Mucosa of stomach (tissue), 1 donor: ENCODE results near the gene C8A.

Source experiments
- H3K27me3 ChIP-seq: one replicate; pipeline ENCODE4 v1.7.0; 2013; ENCODE audit warnings: mild to moderate bottlenecking, low read length; ENCODE audit not compliant: control insufficient read depth, insufficient read depth
- H3K36me3 ChIP-seq: one replicate; pipeline ENCODE4 v1.7.0; 2013; ENCODE audit warnings: low read length; ENCODE audit not compliant: control insufficient read depth, insufficient read depth
- H3K4me1 ChIP-seq: one replicate; pipeline ENCODE4 v1.7.0; 2013; ENCODE audit warnings: mild to moderate bottlenecking, low read length; ENCODE audit not compliant: control insufficient read depth, insufficient read depth
- H3K4me3 ChIP-seq: one replicate; pipeline ENCODE4 v1.7.0; 2013; ENCODE audit warnings: low read length
- H3K9ac ChIP-seq: one replicate; pipeline ENCODE4 v1.7.0; 2013; ENCODE audit warnings: mild to moderate bottlenecking, low read length, moderate library complexity
- H3K9me3 ChIP-seq: one replicate; pipeline ENCODE4 v1.7.0; 2013; ENCODE audit warnings: mild to moderate bottlenecking, low read length, moderate library complexity; ENCODE audit not compliant: control insufficient read depth
- donor health status: Pancreatic carcinoma.

Gene C8A

DNA sequence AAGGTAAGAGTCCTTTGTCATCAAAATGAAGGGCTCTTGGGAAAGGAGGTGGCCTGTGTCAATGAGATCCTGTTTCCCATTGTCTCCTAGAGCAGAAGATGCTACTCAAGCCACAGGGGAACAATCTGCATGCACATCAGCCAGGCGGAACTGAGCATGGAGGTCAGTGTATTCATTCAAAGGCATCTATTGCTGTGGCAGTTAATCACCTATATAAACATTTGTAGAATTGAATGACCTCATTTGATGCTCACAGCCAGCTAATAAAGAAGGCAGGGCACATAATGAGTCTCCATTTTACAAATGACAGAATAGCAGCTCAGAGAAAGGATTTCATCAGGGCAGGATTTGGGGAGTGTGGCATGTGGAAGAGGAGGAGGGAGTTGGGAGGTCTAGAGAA is 29.7 kb upstream of the C8A start:
- no peaks in the 10 kb centered on the region for H3K27me3 ChIP-seq

GRCh38 chr1:56825436-56825835 is 29.2 kb upstream of the C8A start:
- H3K9me3 ChIP-seq, result no peaks in the 10 kb centered on the region
- no peak overlapping the region for H3K4me3 ChIP-seq
- no peak overlapping the region for H3K9ac ChIP-seq
- H3K36me3 ChIP-seq, result no peaks in the 10 kb centered on the region
- H3K4me1 ChIP-seq, result peaks cover 13% of the 10 kb centered on the region
- H3K27me3 ChIP-seq, result no peaks in the 10 kb centered on the region

More for the DNA sequence above, 29.7 kb upstream of the C8A start:
- H3K9me3 ChIP-seq, result no peaks in the 10 kb centered on the region
- H3K4me1 ChIP-seq, result peaks cover 16% of the 10 kb centered on the region
- H3K4me3 ChIP-seq, result no peak overlapping the region
- no peak overlapping the region for H3K9ac ChIP-seq
- no peaks in the 10 kb centered on the region for H3K36me3 ChIP-seq

DNA sequence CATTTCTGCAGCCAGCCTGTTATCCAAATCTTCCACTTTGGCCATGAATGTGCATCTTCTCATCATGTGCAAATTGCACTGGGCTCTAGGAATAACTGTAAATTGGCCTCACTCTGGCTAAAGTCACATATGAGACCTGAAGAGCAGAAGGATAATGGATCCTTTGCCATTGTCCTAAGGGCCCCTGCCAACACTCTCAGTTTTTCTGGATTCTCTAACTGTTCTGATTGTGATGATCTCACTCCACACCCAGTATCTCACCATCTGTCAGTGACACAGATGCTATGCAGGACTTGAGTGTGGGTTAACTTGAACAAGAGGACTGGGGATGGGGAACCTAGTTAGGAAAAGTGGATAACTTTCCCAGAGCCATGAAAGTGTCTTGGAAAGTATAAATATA is 26.9 kb upstream of the C8A start:
- H3K9me3 ChIP-seq, result no peaks in the 10 kb centered on the region
- no peak overlapping the region for H3K4me3 ChIP-seq
- no peak overlapping the region for H3K9ac ChIP-seq
- no peaks in the 10 kb centered on the region for H3K36me3 ChIP-seq
- H3K4me1 ChIP-seq, result no peaks in the 10 kb centered on the region
- H3K27me3 ChIP-seq, result peaks cover 7% of the 10 kb centered on the region

GRCh38 chr1:56830052-56830451 is 24.5 kb upstream of the C8A start:
- Histone ChIP-seq H3K9me3 (no peaks in the 10 kb centered on the region), H3K4me1 (no peaks in the 10 kb centered on the region), H3K27me3 (peaks cover 10% of the 10 kb centered on the region), H3K9ac (no peak overlapping the region), H3K4me3 (no peak overlapping the region), H3K36me3 (no peaks in the 10 kb centered on the region)

GRCh38 chr1:56831871-56832693 is 22.5 kb upstream of the C8A start:
- Histone ChIP-seq H3K9me3 (no peaks in the 10 kb centered on the region), H3K4me3 (no peak overlapping the region), H3K27me3 (peaks cover 10% of the 10 kb centered on the region), H3K9ac (no peak overlapping the region), H3K4me1 (no peaks in the 10 kb centered on the region), H3K36me3 (no peaks in the 10 kb centered on the region)

- Histone ChIP-seq H3K4me3 (no peak overlapping the region), H3K4me1 (no peaks in the 10 kb centered on the region), H3K36me3 (no peaks in the 10 kb centered on the region), H3K9ac (no peak overlapping the region), H3K9me3 (no peaks in the 10 kb centered on the region), H3K27me3 (peaks cover 10% of the 10 kb centered on the region)
Measured at GRCh38 chr1:56833088-56833487, 21.5 kb upstream of the C8A start.

- Histone ChIP-seq H3K4me1 (no peaks in the 10 kb centered on the region), H3K4me3 (no peak overlapping the region), H3K9me3 (no peaks in the 10 kb centered on the region), H3K27me3 (peaks cover 10% of the 10 kb centered on the region), H3K36me3 (no peaks in the 10 kb centered on the region), H3K9ac (no peak overlapping the region)
Measured at GRCh38 chr1:56834137-56834900, 20.3 kb upstream of the C8A start.

DNA sequence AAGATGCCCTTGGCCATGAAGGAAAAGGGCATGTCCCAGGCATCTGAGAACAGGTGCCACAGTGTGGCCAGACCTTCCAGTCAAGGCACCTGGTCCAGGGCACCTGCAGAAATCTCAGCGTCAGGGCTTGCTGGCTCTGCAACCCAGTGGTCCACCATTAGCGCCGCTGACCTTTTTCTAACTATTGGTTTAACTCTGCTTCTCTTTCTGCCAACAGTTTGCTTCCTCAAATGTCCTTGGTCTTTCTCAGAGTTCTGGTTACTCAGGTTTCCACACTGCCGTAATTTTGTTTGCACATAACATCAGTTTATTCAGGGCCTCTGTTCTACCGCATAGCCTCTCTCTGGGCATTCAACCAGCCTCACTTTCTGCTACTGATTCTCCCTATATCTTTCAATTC is 18.9 kb upstream of the C8A start:
- peaks cover 10% of the 10 kb centered on the region for H3K27me3 ChIP-seq
- no peaks in the 10 kb centered on the region for H3K9me3 ChIP-seq
- H3K4me3 ChIP-seq, result no peak overlapping the region
- H3K4me1 ChIP-seq, result no peaks in the 10 kb centered on the region
- H3K9ac ChIP-seq, result no peak overlapping the region
- no peaks in the 10 kb centered on the region for H3K36me3 ChIP-seq

DNA sequence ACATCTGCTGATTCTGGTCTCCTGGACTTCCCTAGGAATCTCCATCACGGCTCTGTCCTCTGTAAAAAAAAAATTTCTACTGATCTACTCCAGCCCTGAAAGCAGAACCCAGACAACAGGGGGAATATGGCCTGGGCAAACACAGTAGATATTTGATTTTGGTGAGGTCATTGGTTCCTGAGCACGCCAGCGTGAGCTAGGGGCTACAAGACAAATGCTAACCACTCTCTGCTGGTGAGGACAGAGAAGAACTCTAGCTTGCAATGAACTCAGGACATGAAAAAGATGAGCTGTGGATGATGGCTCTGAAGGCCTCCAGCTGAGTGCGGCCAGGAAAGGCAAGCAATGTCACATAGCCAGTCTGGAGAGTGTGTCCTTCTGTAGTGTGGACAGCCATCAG is 18.2 kb upstream of the C8A start:
- H3K9ac ChIP-seq, result no peak overlapping the region
- H3K9me3 ChIP-seq, result no peaks in the 10 kb centered on the region
- peaks cover 6% of the 10 kb centered on the region for H3K27me3 ChIP-seq
- no peaks in the 10 kb centered on the region for H3K4me1 ChIP-seq
- no peaks in the 10 kb centered on the region for H3K36me3 ChIP-seq
- no peak overlapping the region for H3K4me3 ChIP-seq

GRCh38 chr1:56837244-56837939 is 17.2 kb upstream of the C8A start:
- H3K9ac ChIP-seq, result no peak overlapping the region
- no peak overlapping the region for H3K4me3 ChIP-seq
- H3K27me3 ChIP-seq, result peaks cover 3% of the 10 kb centered on the region

DNA sequence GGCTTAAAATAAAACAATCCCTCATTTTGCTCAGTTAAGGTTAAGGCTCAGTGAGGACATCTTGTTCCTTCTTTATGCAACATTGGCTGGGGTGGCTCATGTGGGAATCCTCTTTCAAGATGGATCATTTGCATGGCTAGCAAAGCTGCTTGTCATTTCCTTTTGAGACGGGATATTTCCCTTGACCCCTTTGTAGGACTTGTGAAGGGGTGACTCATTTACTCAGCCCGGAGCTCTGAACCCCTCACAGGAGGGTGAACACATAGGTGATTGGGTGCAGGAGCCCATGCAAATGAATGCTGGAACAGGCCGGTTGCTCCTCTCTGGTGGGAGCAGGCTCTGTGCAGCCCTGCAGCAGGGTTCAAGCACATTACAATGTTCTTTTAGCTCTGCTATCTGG is 15.8 kb upstream of the C8A start:
- Histone ChIP-seq H3K9ac (no peak overlapping the region), H3K9me3 (no peaks in the 10 kb centered on the region), H3K4me3 (no peak overlapping the region), H3K4me1 (no peaks in the 10 kb centered on the region), H3K36me3 (no peaks in the 10 kb centered on the region), H3K27me3 (no peaks in the 10 kb centered on the region)

More at GRCh38 chr1:56837244-56837939, 17.2 kb upstream of the C8A start:
- Histone ChIP-seq H3K9me3 (no peaks in the 10 kb centered on the region), H3K36me3 (no peaks in the 10 kb centered on the region), H3K4me1 (no peaks in the 10 kb centered on the region)

DNA sequence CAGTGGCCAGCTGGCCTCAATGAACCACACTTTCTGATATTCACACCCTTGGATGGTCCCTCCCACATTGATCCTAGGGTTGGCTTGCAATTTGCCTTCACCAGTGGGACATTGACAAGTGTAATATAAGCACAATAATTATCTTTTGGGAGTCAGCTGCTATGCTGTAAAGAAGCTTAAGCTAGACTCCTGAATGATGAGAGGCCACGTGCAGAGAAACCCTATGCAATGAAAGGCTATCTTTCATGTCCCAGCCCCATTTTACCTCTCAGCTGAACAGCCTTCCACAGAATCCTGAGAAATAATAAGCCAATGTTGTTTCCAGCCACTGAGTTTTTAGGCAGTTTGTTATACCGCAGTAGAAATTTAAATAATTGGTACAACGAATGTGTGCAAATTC is 11.1 kb upstream of the C8A start:
- Histone ChIP-seq H3K36me3 (no peaks in the 10 kb centered on the region), H3K4me3 (no peak overlapping the region), H3K9ac (no peak overlapping the region), H3K4me1 (no peaks in the 10 kb centered on the region), H3K9me3 (no peaks in the 10 kb centered on the region), H3K27me3 (no peaks in the 10 kb centered on the region)
